NCI-H2029 treated with DMSO at 0.1 percent for 48 hours (cell line): Measurements from ENCODE around the gene THSD7B.

ENCODE experiments used
- DNase-seq: peaks from one replicate; lab custom pipeline; 2025; lab: John Stamatoyannopoulos, UW

The THSD7B gene

GRCh38 chr2:137154946-137155345 lies 389.6 kb downstream of the THSD7B start:
- DNase-seq: no peak

GRCh38 chr2:137155356-137156104 lies 390.2 kb downstream of the THSD7B start:
- no peak for DNase-seq

- no peak for DNase-seq
Observed at GRCh38 chr2:137156221-137156844, 391.0 kb downstream of the THSD7B start.

GRCh38 chr2:137157851-137158250 lies 392.5 kb downstream of the THSD7B start:
- DNase-seq: no peak

- DNase-seq: no peak
Observed at GRCh38 chr2:137161250-137161649, 395.9 kb downstream of the THSD7B start.

GRCh38 chr2:137165968-137166367 lies 400.6 kb downstream of the THSD7B start:
- DNase-seq: no peak

- no peak for DNase-seq
Observed at GRCh38 chr2:137167651-137168050, 402.3 kb downstream of the THSD7B start.

GRCh38 chr2:137168552-137168951 lies 403.2 kb downstream of the THSD7B start:
- DNase-seq: no peak

GRCh38 chr2:137172162-137172561 lies 406.8 kb downstream of the THSD7B start:
- DNase-seq: no peak

GRCh38 chr2:137173463-137173862 lies 408.1 kb downstream of the THSD7B start:
- DNase-seq: no peak

- no peak for DNase-seq
Observed at GRCh38 chr2:137175246-137175645, 409.9 kb downstream of the THSD7B start.

- no peak for DNase-seq
Observed at GRCh38 chr2:137178951-137179377, 413.6 kb downstream of the THSD7B start.

GRCh38 chr2:137179542-137179941 lies 414.2 kb downstream of the THSD7B start:
- DNase-seq: no peak

- DNase-seq: no peak
Observed at GRCh38 chr2:137180012-137180411, 414.7 kb downstream of the THSD7B start.

- DNase-seq: no peak
Observed at GRCh38 chr2:137181370-137181769, 416.0 kb downstream of the THSD7B start.

- DNase-seq: no peak
Observed at GRCh38 chr2:137182071-137182470, 416.7 kb downstream of the THSD7B start.

GRCh38 chr2:137183206-137183898 lies 418.0 kb downstream of the THSD7B start:
- no peak for DNase-seq

- no peak for DNase-seq
Observed at GRCh38 chr2:137185378-137186078, 420.2 kb downstream of the THSD7B start.

GRCh38 chr2:137187216-137187615 lies 421.9 kb downstream of the THSD7B start:
- DNase-seq: no peak

GRCh38 chr2:137190411-137191195 lies 425.3 kb downstream of the THSD7B start:
- no peak for DNase-seq
